Subcutaneous adipose tissue (tissue), 4 donors: ENCODE measurements around the gene PPM1E. TPM values are rescaled to one million over a fixed set of nuclear protein-coding genes. Genes with fewer than 3 reads are reported as not detected.

ENCODE experiments used
- CTCF ChIP-seq: fragments of 450-650 bp; IDR thresholded peaks from one replicate; pipeline ENCODE4 v1.5.1; 2016; ENCODE audit warnings: low read depth, mild to moderate bottlenecking, control low read depth, antibody characterized with exemption, moderate library complexity
- total RNA-seq, 4 donors: library from RNA; depleted of rRNA; stranded (reverse); fragments of >200 nt; gene quantifications; one replicate each; pipeline ENCODE4 v1.1.0, GENCODE V29; 2016

PPM1E gene
- total RNA-seq, 4 donors from 2014 or later: 0.16 to 0.68 (median 0.22) TPM; not detected in 1

- TF ChIP-seq CTCF: no peak
Measured at GRCh38 chr17:58920773-58921172, 165.1 kb downstream of the PPM1E start.

DNA sequence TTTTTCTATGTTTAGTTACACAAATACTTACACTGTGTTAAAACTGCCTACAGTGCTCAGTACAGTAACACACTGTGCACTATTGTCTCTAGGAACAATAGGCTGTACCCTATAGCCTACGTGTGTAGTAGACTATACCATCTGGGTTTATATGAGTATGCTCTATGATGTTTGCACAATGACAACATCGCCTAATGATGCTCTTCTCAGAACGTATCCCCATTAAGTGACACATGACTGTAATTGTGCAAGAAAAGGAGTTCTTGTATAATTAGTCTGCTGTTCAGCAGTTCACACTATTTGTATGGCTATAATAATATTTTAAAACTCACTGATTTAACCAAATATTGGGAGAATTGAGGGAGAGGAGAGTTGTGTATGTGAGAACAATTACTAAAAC is 177.3 kb downstream of the PPM1E start:
- no peak for TF ChIP-seq CTCF

- TF ChIP-seq CTCF: no peak
Measured at GRCh38 chr17:58936295-58936694, 180.6 kb downstream of the PPM1E start.

- no peak for TF ChIP-seq CTCF
Measured at GRCh38 chr17:58944166-58944565, 188.5 kb downstream of the PPM1E start.

DNA sequence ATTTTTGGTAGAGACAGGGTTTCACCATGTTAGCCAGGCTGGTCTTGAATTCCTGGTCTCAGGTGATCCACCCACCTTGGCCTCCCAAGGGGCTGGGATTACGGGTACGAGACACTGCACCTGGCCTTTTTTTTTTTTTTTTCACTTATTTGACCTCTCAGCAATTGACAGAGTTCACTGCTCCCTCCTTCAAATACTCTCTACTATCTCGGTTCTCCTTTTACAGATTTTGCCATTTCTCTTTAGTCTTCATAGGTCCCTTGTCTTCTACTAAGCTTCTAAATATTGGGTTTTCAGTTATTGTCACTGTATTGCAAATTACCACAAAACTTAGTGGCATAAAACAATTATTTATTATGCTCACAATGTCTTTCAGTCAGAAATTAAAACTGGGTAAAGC is 191.8 kb downstream of the PPM1E start:
- TF ChIP-seq CTCF: no peak

GRCh38 chr17:58947824-58948223 is 192.2 kb downstream of the PPM1E start:
- no peak for TF ChIP-seq CTCF

- TF ChIP-seq CTCF: no peak
Measured at GRCh38 chr17:58956997-58957724, 201.5 kb downstream of the PPM1E start.
